HG02763 (cell line): Measurements from ENCODE around the gene ADGRF4.

ENCODE experiments used
- ATAC-seq: cut with Tn5 transposase; IDR thresholded peaks from one replicate; pipeline ENCODE4 v1.9.1; 2021; ENCODE audit warnings: mild to moderate bottlenecking, moderate library complexity; ENCODE audit not compliant: unreplicated experiment

Gene ADGRF4

DNA sequence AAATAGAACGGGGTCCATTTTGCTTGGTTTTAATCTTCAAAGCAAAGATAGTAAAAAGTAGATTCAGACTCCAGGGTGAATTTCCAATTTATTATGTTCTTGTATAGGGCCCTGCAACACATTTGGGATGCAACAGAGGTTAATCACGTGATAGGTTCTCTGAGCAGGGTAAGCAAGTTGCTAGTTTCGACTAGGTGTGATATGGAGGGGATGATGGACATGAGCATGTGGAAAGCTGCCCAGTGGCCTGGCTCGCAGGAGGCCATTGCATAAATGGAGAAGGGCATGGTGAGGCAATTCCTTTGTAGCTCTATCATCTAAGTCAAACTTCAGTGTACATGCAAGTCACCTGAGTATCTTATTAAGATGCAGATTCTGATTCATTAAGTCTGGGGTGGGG is 17.7 kb upstream of the ADGRF4 start:
- no peak for ATAC-seq

DNA sequence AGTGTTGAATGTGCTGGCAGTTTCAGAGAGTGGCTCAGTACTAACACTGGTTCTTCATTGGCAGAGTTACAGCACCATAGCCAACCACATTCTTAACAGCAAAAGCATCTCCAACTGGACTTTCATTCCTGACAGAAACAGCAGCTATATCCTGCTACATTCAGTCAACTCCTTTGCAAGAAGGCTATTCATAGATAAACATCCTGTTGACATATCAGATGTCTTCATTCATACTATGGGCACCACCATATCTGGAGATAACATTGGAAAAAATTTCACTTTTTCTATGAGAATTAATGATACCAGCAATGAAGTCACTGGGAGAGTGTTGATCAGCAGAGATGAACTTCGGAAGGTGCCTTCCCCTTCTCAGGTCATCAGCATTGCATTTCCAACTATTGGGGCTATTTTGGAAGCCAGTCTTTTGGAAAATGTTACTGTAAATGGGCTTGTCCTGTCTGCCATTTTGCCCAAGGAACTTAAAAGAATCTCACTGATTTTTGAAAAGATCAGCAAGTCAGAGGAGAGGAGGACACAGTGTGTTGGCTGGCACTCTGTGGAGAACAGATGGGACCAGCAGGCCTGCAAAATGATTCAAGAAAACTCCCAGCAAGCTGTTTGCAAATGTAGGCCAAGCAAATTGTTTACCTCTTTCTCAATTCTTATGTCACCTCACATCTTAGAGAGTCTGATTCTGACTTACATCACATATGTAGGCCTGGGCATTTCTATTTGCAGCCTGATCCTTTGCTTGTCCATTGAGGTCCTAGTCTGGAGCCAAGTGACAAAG is 17.0 kb upstream of the ADGRF4 start:
- no peak for ATAC-seq

- no peak for ATAC-seq
Measured at GRCh38 chr6:47686411-47686810, 12.0 kb upstream of the ADGRF4 start.

DNA sequence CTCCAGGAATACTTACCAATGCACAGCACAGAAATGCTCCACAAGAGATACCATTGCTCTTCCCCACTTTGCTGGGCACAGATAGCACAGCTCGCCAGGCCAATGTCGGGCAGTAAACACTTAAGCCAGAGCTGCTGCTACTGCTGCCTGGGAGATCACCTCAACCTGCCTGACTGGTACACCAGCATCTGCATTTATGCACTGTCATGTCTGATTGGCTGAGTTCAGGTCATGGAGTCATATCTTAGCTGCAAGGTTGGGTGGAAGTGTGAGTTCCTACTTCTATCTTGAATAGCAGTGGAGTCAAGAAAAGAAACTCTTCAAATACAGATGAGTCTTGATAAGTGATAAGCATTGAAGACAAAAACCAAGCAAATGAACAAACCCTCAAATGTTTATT is 10.9 kb upstream of the ADGRF4 start:
- ATAC-seq: no peak

DNA sequence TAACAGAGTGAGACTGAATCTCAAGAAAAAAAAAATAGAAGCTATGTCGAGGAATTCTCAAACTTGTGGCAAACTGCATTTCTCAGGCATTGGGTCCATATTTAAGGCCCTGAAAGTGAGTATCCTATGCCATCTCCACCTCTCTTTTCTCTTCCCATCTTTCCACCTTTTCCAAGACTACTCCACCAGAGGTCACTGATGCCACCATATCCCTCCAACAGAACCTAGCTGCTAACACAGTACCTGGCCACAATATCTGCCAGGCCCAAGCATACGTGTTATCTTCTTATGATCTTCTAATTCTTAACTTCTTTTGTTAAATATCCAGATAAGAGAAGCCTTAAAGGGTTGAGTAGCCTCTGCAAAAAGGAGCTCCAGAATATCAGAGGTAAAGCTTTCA is 8.2 kb upstream of the ADGRF4 start:
- ATAC-seq: no peak

DNA sequence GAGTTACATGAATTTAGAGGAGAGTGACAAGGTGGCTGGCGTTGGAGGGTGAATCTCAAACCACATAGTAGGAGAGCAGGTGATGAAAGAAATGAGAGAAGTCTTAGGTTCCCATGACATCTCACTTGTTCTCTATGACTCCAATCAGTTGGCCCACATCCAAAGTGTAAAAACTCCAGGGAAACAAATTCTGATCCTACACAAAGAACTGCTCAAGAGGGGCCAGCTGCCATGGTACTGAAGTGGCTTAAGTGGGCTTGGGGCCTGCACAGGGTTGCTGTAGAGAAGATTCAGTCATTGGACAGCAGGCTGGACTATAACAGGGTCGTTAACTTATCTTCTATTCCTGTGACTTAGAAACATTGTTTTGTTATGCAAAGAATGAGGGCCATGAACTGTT is 7.6 kb upstream of the ADGRF4 start:
- ATAC-seq: no peak

DNA sequence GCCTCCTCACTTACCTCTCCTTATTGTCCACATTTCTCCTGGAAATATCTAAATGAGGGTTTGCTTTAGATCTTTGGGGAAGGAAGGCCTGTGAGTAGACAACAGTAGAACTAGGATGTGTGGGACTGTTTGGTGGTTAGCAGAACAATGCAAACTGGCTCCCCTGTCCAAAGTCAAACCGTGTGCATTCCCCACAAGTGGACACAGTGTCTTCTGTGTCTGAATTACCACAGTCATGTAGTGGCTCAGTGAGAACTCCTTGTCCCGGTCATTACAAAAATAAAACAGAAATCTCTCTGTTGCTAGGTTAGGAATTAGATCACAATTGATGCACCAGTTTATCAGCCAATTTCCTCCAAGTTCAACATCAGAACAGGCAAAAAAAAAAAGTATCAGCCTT is 455 bp upstream of the ADGRF4 start:
- ATAC-seq: no peak

DNA sequence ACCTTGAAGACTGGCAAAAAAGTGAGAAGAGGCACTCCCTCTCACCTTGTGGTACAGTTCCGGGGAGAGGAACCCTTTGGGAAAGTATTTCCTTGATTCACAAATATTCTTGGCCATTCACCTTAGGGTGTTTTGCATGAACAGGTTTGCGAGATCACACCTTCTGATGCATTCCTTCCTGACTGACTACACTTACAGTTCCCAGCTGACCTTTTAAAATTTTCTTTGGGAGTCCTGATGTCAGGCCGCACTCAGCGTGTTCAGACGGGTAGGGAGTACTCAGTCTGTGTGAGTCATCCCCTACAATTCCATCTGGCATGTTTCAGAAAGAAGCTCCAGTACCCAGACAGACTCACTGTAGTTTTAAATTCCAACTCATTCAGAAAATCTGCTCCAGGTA is 1.7 kb downstream of the ADGRF4 start:
- no peak for ATAC-seq

- ATAC-seq: no peak
Measured at GRCh38 chr6:47700596-47700995, 2.2 kb downstream of the ADGRF4 start.

DNA sequence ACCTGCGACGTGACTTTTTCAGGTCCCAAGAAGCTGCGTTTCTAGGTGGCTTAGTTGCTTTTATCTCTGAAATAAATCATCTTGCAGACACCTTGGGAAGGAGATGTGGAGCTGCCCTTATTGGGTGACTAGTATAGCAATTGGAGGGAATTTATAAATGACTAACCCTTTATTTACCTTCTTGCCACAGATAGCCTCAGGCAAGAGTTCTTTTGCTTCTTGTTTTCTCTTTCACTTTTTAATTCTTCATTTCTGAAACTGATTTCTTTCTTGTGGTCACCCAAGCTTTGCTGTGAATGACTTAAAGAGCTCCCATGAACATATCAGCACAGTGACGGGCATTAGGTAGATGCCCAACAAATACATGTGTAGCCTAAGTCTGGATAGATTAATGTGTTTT is 3.0 kb downstream of the ADGRF4 start:
- peak; percentile 80 for ATAC-seq

GRCh38 chr6:47709160-47709559 is 10.8 kb downstream of the ADGRF4 start:
- no peak for ATAC-seq

DNA sequence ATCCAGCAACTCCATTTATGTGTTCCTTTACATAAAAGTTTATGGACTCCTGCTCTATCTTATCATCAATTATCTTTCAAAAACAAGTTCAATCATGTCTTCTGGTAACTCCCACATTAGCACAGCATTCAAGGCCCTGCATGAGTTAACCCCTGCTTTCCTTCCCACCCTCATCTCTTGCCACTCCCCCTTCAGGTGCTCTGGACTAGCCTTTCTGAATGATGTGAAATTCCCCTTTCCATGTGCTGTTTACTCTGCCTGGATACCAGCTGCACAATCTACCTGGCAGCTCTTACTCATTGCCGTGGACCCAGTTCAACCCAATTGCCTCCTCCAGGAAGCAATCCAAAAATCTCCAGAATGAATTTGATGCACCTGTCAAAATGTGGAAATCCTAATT is 11.9 kb downstream of the ADGRF4 start:
- no peak for ATAC-seq

DNA sequence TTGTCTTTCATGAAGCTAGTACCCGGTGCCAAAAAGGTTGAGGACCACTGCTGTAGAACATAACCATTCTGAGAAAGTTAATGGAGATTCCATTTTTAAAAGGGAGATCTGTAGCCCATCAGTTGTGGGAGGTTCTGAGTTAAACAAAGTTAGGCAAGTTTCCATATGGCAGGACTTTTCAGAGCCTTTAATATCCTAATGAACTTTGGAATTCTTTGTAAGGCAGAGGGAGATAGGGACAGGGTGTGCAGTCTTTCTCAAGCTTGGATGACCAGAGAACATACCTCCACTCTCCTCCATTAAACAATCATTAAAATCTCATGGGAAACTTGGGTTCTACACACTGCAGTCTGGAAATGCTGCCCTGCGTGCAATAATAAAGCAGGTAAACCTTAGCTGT is 14.8 kb downstream of the ADGRF4 start:
- ATAC-seq: no peak

DNA sequence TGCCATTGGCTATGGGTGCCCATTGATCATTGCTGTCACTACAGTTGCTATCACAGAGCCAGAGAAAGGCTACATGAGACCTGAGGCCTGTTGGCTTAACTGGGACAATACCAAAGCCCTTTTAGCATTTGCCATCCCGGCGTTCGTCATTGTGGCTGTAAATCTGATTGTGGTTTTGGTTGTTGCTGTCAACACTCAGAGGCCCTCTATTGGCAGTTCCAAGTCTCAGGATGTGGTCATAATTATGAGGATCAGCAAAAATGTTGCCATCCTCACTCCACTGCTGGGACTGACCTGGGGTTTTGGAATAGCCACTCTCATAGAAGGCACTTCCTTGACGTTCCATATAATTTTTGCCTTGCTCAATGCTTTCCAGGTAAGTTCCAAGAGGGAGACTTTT is 16.4 kb downstream of the ADGRF4 start:
- ATAC-seq: no peak

GRCh38 chr6:47715782-47716181 is 17.4 kb downstream of the ADGRF4 start:
- ATAC-seq: no peak

DNA sequence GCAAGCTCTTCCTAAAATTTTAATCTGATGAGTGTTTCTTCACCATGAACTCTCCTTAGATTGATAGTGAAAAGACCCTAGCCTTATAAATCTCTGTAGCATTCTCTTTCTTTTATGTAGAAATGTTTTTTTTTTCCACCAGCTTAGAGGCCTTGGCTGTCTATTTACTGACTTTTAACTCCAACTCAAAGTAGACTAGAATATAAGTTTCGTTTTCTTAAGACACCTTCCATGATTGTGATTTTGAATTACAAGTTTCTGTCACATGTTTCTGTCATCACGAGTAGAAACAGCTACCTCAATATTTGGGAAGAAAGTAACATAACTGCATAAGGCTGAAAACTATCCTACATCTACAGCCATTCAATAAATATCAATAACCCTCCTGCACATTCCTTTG is 17.8 kb downstream of the ADGRF4 start:
- no peak for ATAC-seq

GRCh38 chr6:47718571-47718970 is 20.2 kb downstream of the ADGRF4 start:
- ATAC-seq: no peak

- ATAC-seq: no peak
Measured at GRCh38 chr6:47721189-47721588, 22.8 kb downstream of the ADGRF4 start.

DNA sequence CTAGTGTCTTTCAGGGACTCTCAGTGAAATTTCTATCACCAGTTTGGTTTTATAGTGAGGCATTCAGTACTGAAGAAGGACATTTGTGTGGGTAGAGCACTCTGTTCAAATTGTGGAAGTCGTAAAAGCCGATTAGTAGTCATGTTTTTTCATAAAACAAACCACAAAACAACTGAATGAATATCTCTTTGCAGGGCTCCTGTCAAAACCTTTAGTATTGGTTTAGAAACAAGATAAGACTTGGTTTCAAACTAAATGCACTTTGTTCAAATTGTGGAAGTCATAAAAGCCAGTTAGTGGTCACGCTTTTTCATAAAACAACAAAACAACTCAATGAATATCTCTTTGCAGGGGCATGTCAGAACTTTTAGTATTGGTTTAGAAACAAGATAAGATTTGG is 23.8 kb downstream of the ADGRF4 start:
- ATAC-seq: peak; percentile 72

- no peak for ATAC-seq
Measured at GRCh38 chr6:47724300-47724699, 25.9 kb downstream of the ADGRF4 start.

DNA sequence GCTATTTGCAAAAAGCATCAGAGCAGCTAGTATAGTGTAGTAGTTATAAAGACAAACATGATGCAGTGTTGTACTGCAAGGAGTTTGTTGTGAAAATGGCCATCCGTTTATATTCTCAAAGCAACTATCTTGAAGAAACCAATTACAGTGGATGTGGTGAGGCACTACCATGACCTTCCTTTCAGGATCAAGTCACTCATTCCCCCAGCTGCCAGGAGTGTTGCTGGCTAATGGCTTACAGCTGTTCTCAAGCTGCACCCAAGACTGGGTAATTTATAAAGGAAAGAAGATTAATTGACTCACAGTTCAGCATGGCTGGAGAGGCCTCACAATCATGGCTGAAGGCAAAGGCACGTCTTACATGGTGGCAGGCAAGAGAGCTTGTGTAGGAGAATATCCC is 29.0 kb downstream of the ADGRF4 start:
- no peak for ATAC-seq

DNA sequence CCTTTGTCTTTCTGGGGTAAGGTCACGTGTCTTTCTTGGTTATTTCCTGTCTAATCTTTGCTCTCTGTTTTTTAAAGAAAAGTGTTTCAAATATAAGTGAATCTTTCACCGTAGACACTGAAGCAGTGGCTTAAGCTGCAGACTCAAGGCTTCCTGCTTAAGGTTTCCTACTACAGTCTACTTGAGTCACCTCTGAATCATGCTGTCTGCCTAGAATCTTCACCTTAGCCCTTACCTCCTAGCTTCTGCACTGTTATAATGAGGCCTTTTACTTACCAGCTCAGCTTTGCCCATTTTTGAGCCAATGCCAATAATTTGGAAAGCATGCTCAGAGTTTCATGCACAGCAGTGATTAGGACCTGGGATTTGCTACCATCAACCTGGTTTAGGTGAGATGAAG is 30.6 kb downstream of the ADGRF4 start:
- no peak for ATAC-seq

DNA sequence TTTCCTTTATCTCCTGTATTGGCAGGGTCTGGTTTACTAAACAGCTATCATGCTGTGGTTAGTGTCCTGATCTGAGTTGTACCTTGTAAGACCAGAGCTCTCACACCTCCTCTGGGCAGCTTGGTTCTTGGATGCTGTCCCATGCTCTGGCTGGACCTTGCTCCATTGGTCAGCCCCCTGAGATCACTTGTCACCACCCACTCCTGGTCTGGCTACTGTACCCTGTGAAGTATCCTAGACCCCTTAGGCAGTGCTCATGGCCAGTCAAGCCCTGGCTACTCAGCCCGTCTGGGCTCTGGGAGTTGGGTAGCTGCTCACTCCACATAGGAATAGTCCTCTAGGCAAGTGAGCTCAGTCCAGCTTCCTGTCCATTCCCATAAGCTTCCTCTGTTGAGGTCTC is 31.1 kb downstream of the ADGRF4 start:
- ATAC-seq: no peak
